ENCODE results near the gene KIAA1217. TPM values are rescaled to one million over a fixed set of nuclear protein-coding genes. Genes with fewer than 3 reads are reported as not detected.

KIAA1217 gene
- total RNA-seq, 1 donor from 2014 or later: 54.3 TPM

DNA sequence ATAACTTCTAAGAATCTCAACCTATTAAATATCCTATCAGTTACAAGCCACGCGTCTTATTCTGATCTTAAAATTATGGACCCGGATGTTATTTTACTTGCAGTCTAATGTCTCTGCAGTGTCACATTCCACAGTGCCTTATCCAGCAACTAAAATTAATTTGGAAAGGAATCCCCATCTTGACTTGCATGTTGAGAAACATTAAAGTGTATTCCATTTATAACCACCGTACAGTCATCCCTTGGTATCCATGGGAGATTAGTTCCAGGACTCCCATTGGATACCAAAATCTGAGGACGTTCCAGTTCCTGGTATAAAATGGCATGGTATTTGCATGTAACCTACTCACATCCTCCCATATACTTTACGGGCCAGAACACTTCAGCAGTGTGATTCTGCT lies 320.0 kb downstream of the KIAA1217 start:
- no peaks in the 10 kb centered on the region for H3K9me3 ChIP-seq
- DNase-seq (ENCODE audit: extremely low spot score in 2 of 2): no peak
- intact Hi-C loops (cut with DNase I): loop anchor here (10.0 kb wide), 1 partner anchor 534 kb away; no protein-coding TSS in a partner anchor
- H3K27me3 ChIP-seq: no peaks in the 10 kb centered on the region
- TF ChIP-seq POLR2A (IDR thresholded peaks at IDR 0.05) (no peak), CTCF (IDR thresholded peaks at IDR 0.05) (no peak), POLR2AphosphoS5 (IDR thresholded peaks at IDR 0.05; ENCODE audit: insufficient read depth in 1 of 2, low read depth in 1 of 2) (no peak)
- H3K27ac ChIP-seq: no peak overlapping the region
- H3K36me3 ChIP-seq: peaks cover 0 to 30% of the 10 kb centered on the region in 2 donors
- no peaks in the 10 kb centered on the region for H3K4me1 ChIP-seq
- no peak overlapping the region for H3K4me3 ChIP-seq

DNA sequence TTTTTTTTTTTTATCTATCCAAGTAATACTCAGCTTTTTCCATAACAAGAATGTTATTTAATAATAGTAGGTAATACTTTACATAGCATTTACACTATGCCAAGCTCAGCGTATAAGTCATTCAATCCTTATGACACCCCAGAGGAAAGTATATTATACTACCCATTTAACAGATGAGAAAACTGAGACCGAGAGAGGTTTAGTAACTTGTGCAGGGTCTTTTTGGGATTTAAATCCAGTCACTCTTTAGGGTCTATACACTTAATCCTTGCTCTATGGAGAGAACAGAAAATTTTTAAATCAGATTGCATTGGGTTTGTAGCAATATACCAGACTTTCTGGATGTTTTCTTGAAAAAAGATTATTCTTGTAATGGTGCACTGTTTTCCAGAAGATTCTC lies 322.5 kb downstream of the KIAA1217 start:
- H3K9me3 ChIP-seq: no peaks in the 10 kb centered on the region
- no peaks in the 10 kb centered on the region for H3K27me3 ChIP-seq
- no peaks in the 10 kb centered on the region for H3K4me1 ChIP-seq
- no peak for DNase-seq (ENCODE audit: extremely low spot score in 2 of 2)
- TF ChIP-seq CTCF (IDR thresholded peaks at IDR 0.05) (no peak), POLR2AphosphoS5 (IDR thresholded peaks at IDR 0.05; ENCODE audit: insufficient read depth in 1 of 2, low read depth in 1 of 2) (no peak), POLR2A (IDR thresholded peaks at IDR 0.05) (no peak)
- H3K27ac ChIP-seq: no peak overlapping the region
- peaks cover 0 to 25% of the 10 kb centered on the region in 2 donors for H3K36me3 ChIP-seq
- no peak overlapping the region for H3K4me3 ChIP-seq
- intact Hi-C loops (cut with DNase I): no loop called here

DNA sequence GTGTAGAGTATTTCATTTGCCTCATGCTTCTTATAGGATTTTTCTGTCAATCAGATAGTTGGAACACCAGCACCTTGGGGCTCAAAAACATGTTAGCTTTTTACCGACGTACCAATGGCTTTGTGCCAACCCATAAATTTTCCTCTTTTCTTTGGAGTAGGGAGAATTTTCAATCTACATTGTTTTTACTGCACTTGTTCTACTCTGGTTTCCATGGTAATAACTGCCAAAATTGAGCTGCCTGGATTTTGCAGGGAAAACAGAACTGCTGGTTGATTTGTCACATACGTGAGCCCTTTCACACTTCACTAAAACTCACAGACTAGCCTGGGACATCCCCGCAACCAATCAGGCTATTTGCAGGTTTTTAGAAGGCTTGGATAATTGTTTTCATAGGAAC lies 325.0 kb downstream of the KIAA1217 start:
- intact Hi-C loops (cut with DNase I): no loop called here
- Histone ChIP-seq H3K36me3 (peaks cover 0 to 25% of the 10 kb centered on the region in 2 donors), H3K27me3 (no peaks in the 10 kb centered on the region), H3K4me1 (no peaks in the 10 kb centered on the region), H3K4me3 (no peak overlapping the region), H3K9me3 (no peaks in the 10 kb centered on the region), H3K27ac (no peak overlapping the region)
- no peak for DNase-seq (ENCODE audit: extremely low spot score in 2 of 2)
- no peak for TF ChIP-seq POLR2AphosphoS5 (IDR thresholded peaks at IDR 0.05; ENCODE audit: insufficient read depth in 1 of 2, low read depth in 1 of 2)
- TF ChIP-seq POLR2A (IDR thresholded peaks at IDR 0.05): no peak

GRCh38 chr10:24536636-24537035 lies 327.7 kb downstream of the KIAA1217 start:
- peaks cover 0 to 33% of the 10 kb centered on the region in 2 donors for H3K36me3 ChIP-seq
- no peaks in the 10 kb centered on the region for H3K9me3 ChIP-seq
- DNase-seq (ENCODE audit: extremely low spot score in 2 of 2): no peak
- no peak for TF ChIP-seq POLR2A (IDR thresholded peaks at IDR 0.05)
- TF ChIP-seq CTCF (IDR thresholded peaks at IDR 0.05): no peak
- TF ChIP-seq POLR2AphosphoS5 (IDR thresholded peaks at IDR 0.05; ENCODE audit: insufficient read depth in 1 of 2, low read depth in 1 of 2): no peak
- no peak overlapping the region for H3K27ac ChIP-seq
- intact Hi-C loops (cut with DNase I): no loop called here
- no peak overlapping the region for H3K4me3 ChIP-seq
- H3K27me3 ChIP-seq: no peaks in the 10 kb centered on the region
- H3K4me1 ChIP-seq: no peaks in the 10 kb centered on the region

DNA sequence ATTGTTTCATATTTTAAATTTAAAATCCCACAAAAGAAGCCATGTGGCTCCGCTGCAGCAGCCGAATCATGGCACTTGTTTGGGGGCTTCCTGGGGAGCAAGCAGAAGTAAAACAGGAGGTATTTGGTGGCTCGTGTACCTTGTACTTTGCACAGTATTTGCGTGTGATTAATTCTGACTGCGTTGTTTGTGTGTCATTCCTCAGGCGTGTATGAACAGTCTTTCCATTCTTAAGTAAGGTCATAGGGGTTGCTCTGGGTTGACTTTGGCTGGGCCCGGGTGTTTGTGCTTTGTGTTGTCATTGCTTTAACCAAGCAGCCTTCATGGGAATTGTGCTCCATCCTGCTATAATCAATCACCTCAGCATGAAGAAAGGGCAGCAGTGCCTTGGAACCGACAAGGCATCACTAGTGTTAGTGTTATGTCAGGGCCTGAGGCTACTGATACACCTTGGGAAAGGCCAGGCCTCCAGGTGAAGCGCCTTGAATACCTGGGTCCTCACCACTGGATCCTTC lies 332.4 kb downstream of the KIAA1217 start:
- DNase-seq (ENCODE audit: extremely low spot score in 2 of 2): no peak
- no peak overlapping the region for H3K27ac ChIP-seq
- H3K4me3 ChIP-seq: no peak overlapping the region
- no peaks in the 10 kb centered on the region for H3K27me3 ChIP-seq
- no peaks in the 10 kb centered on the region for H3K9me3 ChIP-seq
- H3K4me1 ChIP-seq: no peaks in the 10 kb centered on the region
- TF ChIP-seq POLR2AphosphoS5 (IDR thresholded peaks at IDR 0.05; ENCODE audit: insufficient read depth in 1 of 2, low read depth in 1 of 2) (no peak), POLR2A (IDR thresholded peaks at IDR 0.05) (no peak), CTCF (IDR thresholded peaks at IDR 0.05) (no peak)
- intact Hi-C loops (cut with DNase I): no loop called here
- peaks cover 0 to 9% of the 10 kb centered on the region in 2 donors for H3K36me3 ChIP-seq
